Cerebellar cortex (tissue), 1 donor: ENCODE results near the gene LRCH4.

Experiments used
- DNase-seq: peaks from one replicate; pipeline ENCODE4 v3.0.0-alpha.2; 2015; ENCODE audit warnings: low spot score

LRCH4 gene

GRCh38 chr7:100604976-100605911 is 19.3 kb upstream of the LRCH4 start:
- no peak for DNase-seq

GRCh38 chr7:100604028-100604975 is 18.4 kb upstream of the LRCH4 start:
- peak; percentile 72 for DNase-seq

GRCh38 chr7:100603726-100604027 is 17.7 kb upstream of the LRCH4 start:
- peak; percentile 62 for DNase-seq

GRCh38 chr7:100602889-100603725 is 17.2 kb upstream of the LRCH4 start:
- DNase-seq: peak; percentile 62

GRCh38 chr7:100600730-100601038 is 14.8 kb upstream of the LRCH4 start:
- DNase-seq: no peak

- no peak for DNase-seq
These were observed 14.2 kb upstream of the LRCH4 start for GRCh38 chr7:100599911-100600729.

- no peak for DNase-seq
These were observed 12.5 kb upstream of the LRCH4 start for GRCh38 chr7:100598425-100598824.

- no peak for DNase-seq
These were observed 9.3 kb upstream of the LRCH4 start for GRCh38 chr7:100595188-100595587.

- no peak for DNase-seq
These were observed 5.7 kb upstream of the LRCH4 start for GRCh38 chr7:100591596-100591995.

- DNase-seq: no peak
These were observed 4.3 kb upstream of the LRCH4 start for GRCh38 chr7:100590077-100590737.

GRCh38 chr7:100589341-100589947 is 3.5 kb upstream of the LRCH4 start:
- no peak for DNase-seq

GRCh38 chr7:100588438-100588837 is 2.5 kb upstream of the LRCH4 start:
- no peak for DNase-seq

- DNase-seq: peak; percentile 100
These were observed 517 bp upstream of the LRCH4 start, which contains the start of gene FBXO24 for GRCh38 chr7:100586266-100587025. TSS of gene FBXO24 (plus strand) at chr7:100586328. CDS start at chr7:100586626, 298 bp downstream.

GRCh38 chr7:100584683-100585510 is 1.0 kb downstream of the LRCH4 start:
- peak; percentile 44 for DNase-seq

- DNase-seq: no peak
These were observed 1.8 kb downstream of the LRCH4 start for GRCh38 chr7:100584054-100584682.

GRCh38 chr7:100583132-100584053 is 2.5 kb downstream of the LRCH4 start:
- no peak for DNase-seq

- no peak for DNase-seq
These were observed 3.3 kb downstream of the LRCH4 start for GRCh38 chr7:100582650-100583049.
